AG09309 (cell line): Measurements from ENCODE around the gene LYZL6.
A peak's percentile ranks its signal among the peaks of the same experiment; 100 is the strongest.

Experiments
- DNase-seq: peaks from one replicate; pipeline ENCODE4 v3.0.0-alpha.2; 2010; ENCODE audit warnings: low read depth
- H3K4me3 ChIP-seq: 2 replicates; pipeline ENCODE4 v1.5.1; 2011; ENCODE audit warnings: mild to moderate bottlenecking, low read depth, low read length, moderate library complexity; ENCODE audit not compliant: control insufficient read depth
- TF ChIP-seq, protein P1 (sequence below): IDR thresholded peaks from 2 replicates; pipeline ENCODE4 v1.5.1; 2011; ENCODE audit warnings: mild to moderate bottlenecking, low read depth, low read length, inconsistent platforms; ENCODE audit not compliant: insufficient read depth, control insufficient read depth; ENCODE audit errors: missing control alignments

The LYZL6 gene

DNA sequence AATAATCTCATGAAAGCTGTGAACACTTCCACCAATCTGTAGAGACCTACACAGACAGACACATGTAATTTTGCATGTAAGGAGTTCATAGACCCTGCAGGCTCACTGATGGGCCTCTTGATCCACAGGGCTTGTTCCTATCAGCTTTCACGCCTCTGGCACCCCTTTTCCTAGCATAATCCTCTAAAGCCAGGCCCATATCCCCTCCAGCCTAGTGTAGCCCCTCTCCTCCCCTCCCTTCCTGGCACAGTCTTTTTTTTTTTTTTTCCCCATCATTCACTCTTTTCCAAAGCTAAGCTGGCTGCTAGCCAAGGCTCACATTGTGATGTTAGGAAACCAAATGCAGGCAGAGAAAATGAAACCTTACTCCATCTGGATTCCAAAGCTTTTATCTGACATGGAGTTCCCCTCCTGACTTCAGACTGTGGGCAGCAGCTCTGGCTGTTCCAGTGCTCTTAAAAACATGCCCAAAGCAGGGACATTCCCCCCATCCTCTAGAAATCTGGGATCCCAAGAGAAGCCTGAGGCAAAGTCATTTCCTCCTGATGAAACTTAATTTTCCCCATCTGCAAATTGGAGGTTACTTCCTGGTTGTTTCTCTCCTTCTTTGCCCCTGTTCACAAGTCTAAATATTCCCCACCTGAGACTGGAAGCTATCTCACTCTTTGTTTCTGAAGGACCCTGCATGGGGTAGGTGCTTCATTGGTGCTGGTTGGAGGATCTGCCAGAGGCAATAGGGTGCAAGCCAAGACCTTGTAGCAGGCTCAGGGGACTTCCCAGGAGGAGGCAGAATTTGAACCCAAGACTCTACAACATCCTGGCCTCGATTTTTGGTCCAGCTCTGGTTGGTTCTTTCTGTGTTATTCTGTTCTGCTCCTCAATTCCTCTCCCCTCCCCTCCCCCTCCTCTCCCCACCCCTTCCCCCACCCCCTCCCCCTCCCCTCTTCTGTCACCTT is 53.4 kb downstream of the LYZL6 start:
- DNase-seq: peak; percentile 57
- no peak overlapping the region for H3K4me3 ChIP-seq
- TF ChIP-seq, protein P1, sequence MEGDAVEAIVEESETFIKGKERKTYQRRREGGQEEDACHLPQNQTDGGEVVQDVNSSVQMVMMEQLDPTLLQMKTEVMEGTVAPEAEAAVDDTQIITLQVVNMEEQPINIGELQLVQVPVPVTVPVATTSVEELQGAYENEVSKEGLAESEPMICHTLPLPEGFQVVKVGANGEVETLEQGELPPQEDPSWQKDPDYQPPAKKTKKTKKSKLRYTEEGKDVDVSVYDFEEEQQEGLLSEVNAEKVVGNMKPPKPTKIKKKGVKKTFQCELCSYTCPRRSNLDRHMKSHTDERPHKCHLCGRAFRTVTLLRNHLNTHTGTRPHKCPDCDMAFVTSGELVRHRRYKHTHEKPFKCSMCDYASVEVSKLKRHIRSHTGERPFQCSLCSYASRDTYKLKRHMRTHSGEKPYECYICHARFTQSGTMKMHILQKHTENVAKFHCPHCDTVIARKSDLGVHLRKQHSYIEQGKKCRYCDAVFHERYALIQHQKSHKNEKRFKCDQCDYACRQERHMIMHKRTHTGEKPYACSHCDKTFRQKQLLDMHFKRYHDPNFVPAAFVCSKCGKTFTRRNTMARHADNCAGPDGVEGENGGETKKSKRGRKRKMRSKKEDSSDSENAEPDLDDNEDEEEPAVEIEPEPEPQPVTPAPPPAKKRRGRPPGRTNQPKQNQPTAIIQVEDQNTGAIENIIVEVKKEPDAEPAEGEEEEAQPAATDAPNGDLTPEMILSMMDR: no peak

DNA sequence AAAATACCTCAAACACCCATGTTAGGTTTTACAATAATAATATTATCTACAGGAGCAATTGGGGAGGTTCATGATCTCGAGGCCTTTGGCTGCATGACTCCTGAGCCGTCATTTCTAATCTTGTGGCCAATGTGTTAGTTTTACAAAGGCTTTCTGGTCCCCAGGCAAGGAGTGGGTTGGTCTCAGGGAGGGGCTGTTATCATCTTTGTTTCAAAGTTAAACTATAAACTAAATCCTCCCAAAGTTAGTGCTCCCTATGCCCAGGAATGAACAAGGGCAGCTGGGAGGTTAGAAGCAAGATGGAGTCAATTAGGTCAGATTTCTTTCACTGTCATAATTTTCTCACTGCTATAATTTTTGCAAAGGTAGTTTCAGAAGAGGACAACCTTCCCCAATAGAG is 54.3 kb downstream of the LYZL6 start:
- TF ChIP-seq, protein P1: no peak
- DNase-seq: no peak
- H3K4me3 ChIP-seq: no peak overlapping the region
